SJCRH30 (cell line): ENCODE results near the gene AGBL5. TPM values are rescaled to one million over a fixed set of nuclear protein-coding genes. Genes with fewer than 3 reads are reported as not detected.
"Not testable (repeated sequence)": the region's sequence is repeated elsewhere in the genome, so short reads cannot be mapped to it uniquely, and the experiment has no call there.

Source experiments
- DNase-seq, 2 experiments: peaks; one replicate each; pipeline ENCODE4 v3.0.0-alpha.2; 2015 to 2020
- H3K27ac ChIP-seq: fragments of 250-450 bp; sonication (Bioruptor Pico); 2 replicates; pipeline ENCODE4 v1.5.1; 2020; ENCODE audit warnings: mild to moderate bottlenecking, moderate library complexity
- H3K27me3 ChIP-seq: fragments of 250-450 bp; sonication (Bioruptor Pico); 2 replicates; pipeline ENCODE4 v1.5.1; 2020; ENCODE audit warnings: mild to moderate bottlenecking, moderate library complexity
- H3K36me3 ChIP-seq: fragments of 250-450 bp; sonication (Bioruptor Pico); 2 replicates; pipeline ENCODE4 v1.5.1; 2020; ENCODE audit warnings: mild to moderate bottlenecking, moderate library complexity
- H3K4me1 ChIP-seq: fragments of 250-450 bp; sonication (Bioruptor Pico); 2 replicates; pipeline ENCODE4 v1.5.1; 2020; ENCODE audit warnings: mild to moderate bottlenecking, moderate library complexity
- H3K4me3 ChIP-seq: fragments of 250-450 bp; sonication (Bioruptor Pico); 2 replicates; pipeline ENCODE4 v1.5.1; 2020; ENCODE audit warnings: mild to moderate bottlenecking, moderate library complexity
- H3K9me3 ChIP-seq: fragments of 250-450 bp; sonication (Bioruptor Pico); replicated peaks from 2 replicates; pipeline ENCODE4 v1.5.1; 2020; ENCODE audit warnings: mild to moderate bottlenecking, moderate library complexity
- total RNA-seq: library from RNA; depleted of rRNA; stranded (reverse); fragments of >200 nt; shearing (Covaris generic); gene quantifications from 2 replicates; pipeline ENCODE4 v1.2.3, GENCODE V29; 2014; rRNA removed

The AGBL5 gene
- total RNA-seq, 1 experiment from 2014 or later: 71.4 TPM

GRCh38 chr2:27117995-27118524, 66.6 kb downstream of the AGBL5 start:
- Histone ChIP-seq H3K27ac (no peak overlapping the region), H3K4me1 (no peaks in the 10 kb centered on the region), H3K9me3 (no peaks in the 10 kb centered on the region), H3K36me3 (no peaks in the 10 kb centered on the region), H3K27me3 (peaks cover 36% of the 10 kb centered on the region), H3K4me3 (no peak overlapping the region)
- no peak for DNase-seq

- no peaks in the 10 kb centered on the region for H3K9me3 ChIP-seq
- peaks cover 36% of the 10 kb centered on the region for H3K27me3 ChIP-seq
- DNase-seq: no peak
- no peak within 1 kb of the TSS for H3K27ac ChIP-seq
- no peaks in the 10 kb centered on the region for H3K4me1 ChIP-seq
- no peaks in the 10 kb centered on the region for H3K36me3 ChIP-seq
- no peak within 1 kb of the TSS for H3K4me3 ChIP-seq
These were observed 67.3 kb downstream of the AGBL5 start, which contains the start of gene CGREF1 for GRCh38 chr2:27118525-27119329. TSS of gene CGREF1 (minus strand) at chr2:27119128. CDS start at chr2:27104366, 14,762 bp downstream.

GRCh38 chr2:27119330-27119670, 67.8 kb downstream of the AGBL5 start:
- H3K4me1 ChIP-seq, H3K4me3 ChIP-seq: not testable (repeated sequence)

More at GRCh38 chr2:27119330-27119670, 67.8 kb downstream of the AGBL5 start:
- not testable (repeated sequence) for H3K27ac ChIP-seq, H3K36me3 ChIP-seq, H3K9me3 ChIP-seq, DNase-seq
- H3K27me3 ChIP-seq: peaks cover 36% of the 10 kb centered on the region

Other genes starting within 250 kb of the AGBL5 start
- 1.2 TPM in 2 replicates for gene DPYSL5, start 203.5 kb upstream of the AGBL5 start, total RNA-seq
- 0.51 and 0.57 TPM in 2 replicates for gene MAPRE3, start 81.0 kb upstream of the AGBL5 start, total RNA-seq
- 38.0 and 45.2 TPM in 2 replicates for gene TMEM214, start 18.7 kb upstream of the AGBL5 start, total RNA-seq
- 349 and 357 TPM in 2 replicates for gene OST4, start 20.0 kb downstream of the AGBL5 start, total RNA-seq
- gene EMILIN1, start 26.9 kb downstream of the AGBL5 start, total RNA-seq: 80.5 and 87.7 TPM in 2 replicates
- gene KHK, start 35.1 kb downstream of the AGBL5 start, total RNA-seq: 0.30 and 0.63 TPM in 2 replicates
- 0.08 TPM in 1 of 2 replicates, not detected in the other for gene CGREF1, start 67.5 kb downstream of the AGBL5 start, total RNA-seq
- gene ABHD1, start 72.1 kb downstream of the AGBL5 start, total RNA-seq: not detected in 2 replicates
- 62.3 and 64.8 TPM in 2 replicates for gene PREB, start 83.0 kb downstream of the AGBL5 start, total RNA-seq
- not detected in 2 replicates for gene PRR30, start 87.7 kb downstream of the AGBL5 start, total RNA-seq
- gene TCF23, start 97.3 kb downstream of the AGBL5 start, total RNA-seq: not detected in 2 replicates
- gene ATRAID, start 160.4 kb downstream of the AGBL5 start, total RNA-seq: 172 and 182 TPM in 2 replicates
- gene SLC5A6, start 160.6 kb downstream of the AGBL5 start, total RNA-seq: 74.3 and 95.9 TPM in 2 replicates
- gene CAD, start 165.7 kb downstream of the AGBL5 start, total RNA-seq: 57.8 and 61.4 TPM in 2 replicates
- 4.4 and 4.9 TPM in 2 replicates for gene SLC30A3, start 211.4 kb downstream of the AGBL5 start, total RNA-seq
- gene DNAJC5G, start 223.8 kb downstream of the AGBL5 start, total RNA-seq: not detected in 2 replicates
- 0.23 and 0.34 TPM in 2 replicates for gene TRIM54, start 230.8 kb downstream of the AGBL5 start, total RNA-seq